Adrenal gland (tissue), 5 donors: ENCODE measurements around the gene SEC14L5.

ENCODE experiments used
- POLR2A ChIP-seq, 2 donors: fragments of 450-650 bp; IDR thresholded peaks; one replicate each; pipeline ENCODE4 v1.6.1; 2017; ENCODE audit warnings: antibody characterized with exemption in 2 of 2, mild to moderate bottlenecking in 2 of 2, moderate library complexity in 1 of 2
- TF ChIP-seq, protein P1 (sequence below), 6 experiments: fragments of 450-650 bp in 4 of 6; fragments of 200-600 bp in 2 of 6; sonication (generic) in 1 of 6; IDR thresholded peaks; 1 replicate in 5 of 6; 2 replicates in 1 of 6; pipeline versions ENCODE4 v1.5.1 to v1.8.0; 2016 to 2021; ENCODE audit warnings: antibody characterized with exemption in 6 of 6, mild to moderate bottlenecking in 2 of 6, moderate library complexity in 1 of 6
- donor health status: DM: no; HTN: no; CAD: no.

DNA sequence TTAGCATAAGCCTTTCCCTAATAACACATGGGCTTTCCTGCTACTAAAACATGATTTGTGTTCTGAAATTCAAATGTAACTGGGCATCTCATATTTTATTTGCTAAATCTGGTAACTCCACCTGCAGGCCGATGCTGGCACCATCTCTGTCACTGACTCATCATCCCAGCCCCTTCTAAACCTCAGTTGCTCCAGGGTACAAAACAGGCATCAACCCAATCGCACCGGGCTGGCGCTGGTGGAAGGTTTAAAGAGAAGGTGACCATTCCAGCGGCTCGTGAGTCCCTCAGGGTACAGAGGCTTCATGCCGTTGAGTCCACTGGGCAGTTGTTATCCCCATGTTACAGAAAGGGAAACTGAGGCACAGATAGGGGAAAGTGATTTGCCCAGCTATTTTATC is 48.3 kb upstream of the SEC14L5 start:
- no peak for TF ChIP-seq POLR2A (IDR thresholded peaks at IDR 0.05)
- TF ChIP-seq, protein P1, sequence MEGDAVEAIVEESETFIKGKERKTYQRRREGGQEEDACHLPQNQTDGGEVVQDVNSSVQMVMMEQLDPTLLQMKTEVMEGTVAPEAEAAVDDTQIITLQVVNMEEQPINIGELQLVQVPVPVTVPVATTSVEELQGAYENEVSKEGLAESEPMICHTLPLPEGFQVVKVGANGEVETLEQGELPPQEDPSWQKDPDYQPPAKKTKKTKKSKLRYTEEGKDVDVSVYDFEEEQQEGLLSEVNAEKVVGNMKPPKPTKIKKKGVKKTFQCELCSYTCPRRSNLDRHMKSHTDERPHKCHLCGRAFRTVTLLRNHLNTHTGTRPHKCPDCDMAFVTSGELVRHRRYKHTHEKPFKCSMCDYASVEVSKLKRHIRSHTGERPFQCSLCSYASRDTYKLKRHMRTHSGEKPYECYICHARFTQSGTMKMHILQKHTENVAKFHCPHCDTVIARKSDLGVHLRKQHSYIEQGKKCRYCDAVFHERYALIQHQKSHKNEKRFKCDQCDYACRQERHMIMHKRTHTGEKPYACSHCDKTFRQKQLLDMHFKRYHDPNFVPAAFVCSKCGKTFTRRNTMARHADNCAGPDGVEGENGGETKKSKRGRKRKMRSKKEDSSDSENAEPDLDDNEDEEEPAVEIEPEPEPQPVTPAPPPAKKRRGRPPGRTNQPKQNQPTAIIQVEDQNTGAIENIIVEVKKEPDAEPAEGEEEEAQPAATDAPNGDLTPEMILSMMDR (IDR thresholded peaks at IDR 0.05): no peak
